GM18907 (cell line): ENCODE results near the gene RCC1.
"Not testable (repeated sequence)": the region's sequence is repeated elsewhere in the genome, so short reads cannot be mapped to it uniquely, and the experiment has no call there.

Source experiments
- ATAC-seq: cut with Tn5 transposase; IDR thresholded peaks from one replicate; pipeline ENCODE4 v1.9.1; 2021; ENCODE audit warnings: mild to moderate bottlenecking, moderate library complexity; ENCODE audit not compliant: unreplicated experiment

The RCC1 gene, protein sequence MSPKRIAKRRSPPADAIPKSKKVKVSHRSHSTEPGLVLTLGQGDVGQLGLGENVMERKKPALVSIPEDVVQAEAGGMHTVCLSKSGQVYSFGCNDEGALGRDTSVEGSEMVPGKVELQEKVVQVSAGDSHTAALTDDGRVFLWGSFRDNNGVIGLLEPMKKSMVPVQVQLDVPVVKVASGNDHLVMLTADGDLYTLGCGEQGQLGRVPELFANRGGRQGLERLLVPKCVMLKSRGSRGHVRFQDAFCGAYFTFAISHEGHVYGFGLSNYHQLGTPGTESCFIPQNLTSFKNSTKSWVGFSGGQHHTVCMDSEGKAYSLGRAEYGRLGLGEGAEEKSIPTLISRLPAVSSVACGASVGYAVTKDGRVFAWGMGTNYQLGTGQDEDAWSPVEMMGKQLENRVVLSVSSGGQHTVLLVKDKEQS

DNA sequence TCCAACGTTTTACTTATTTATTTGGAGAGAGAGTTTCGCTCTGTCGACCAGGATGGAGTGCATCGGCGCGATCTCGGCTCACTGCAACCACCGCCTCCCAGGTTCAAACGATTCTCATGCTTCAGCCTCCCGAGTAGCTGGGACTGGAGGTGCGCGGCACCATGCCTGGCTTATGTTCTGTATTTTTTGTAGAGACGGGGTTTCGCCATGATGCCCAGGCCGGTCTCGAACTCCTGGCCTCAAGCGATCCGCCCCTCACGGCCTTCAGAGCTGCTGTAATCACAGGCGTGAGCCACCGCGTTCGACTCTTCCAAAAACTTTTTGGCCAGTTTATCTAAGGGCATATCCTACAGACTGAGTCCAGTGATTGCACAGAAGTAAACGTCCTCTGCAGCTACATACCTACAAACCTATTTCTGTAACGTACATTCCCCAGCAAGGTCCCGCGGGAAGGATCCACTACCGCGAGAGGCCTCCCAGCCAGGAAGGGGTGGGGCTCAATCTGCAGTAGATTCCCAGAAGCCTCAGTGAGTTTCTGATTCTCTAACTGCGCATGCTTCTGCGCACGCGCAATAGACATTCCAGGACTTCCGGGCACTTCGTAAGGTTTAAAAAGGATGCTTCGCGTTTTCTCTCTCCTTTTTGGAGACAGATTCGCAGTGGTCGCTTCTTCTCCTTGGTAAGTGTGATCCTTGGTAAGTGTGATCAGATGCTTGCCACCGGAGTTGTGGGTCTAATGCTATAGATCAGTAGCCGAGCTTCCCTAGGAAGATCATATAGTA lies at the start of gene RCC1:
TSS of gene RCC1 (plus strand) at position 638 of the 782 bp plus-strand sequence. CDS start 23,824 bp downstream, outside the sequence.
- peak; percentile 81 for ATAC-seq

DNA sequence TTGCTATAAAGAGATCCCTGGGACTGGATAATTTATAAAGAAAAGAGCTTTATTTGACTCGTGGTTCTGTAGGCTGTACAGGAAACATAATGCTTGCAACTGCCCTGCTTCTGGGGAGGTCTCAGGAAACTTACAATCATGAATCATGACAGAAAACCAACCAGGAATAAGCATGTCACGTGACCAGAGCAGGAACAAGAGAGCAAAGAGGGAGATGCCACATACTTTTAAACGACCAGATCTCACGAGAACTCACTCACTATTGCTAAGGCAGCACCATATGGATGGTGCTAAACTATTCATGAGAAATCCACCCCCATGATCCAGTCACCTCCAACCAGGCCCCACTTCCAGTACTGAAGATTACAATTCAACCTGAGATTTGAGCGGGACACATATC lies 49.8 kb upstream of the RCC1 start:
- ATAC-seq, result no peak

DNA sequence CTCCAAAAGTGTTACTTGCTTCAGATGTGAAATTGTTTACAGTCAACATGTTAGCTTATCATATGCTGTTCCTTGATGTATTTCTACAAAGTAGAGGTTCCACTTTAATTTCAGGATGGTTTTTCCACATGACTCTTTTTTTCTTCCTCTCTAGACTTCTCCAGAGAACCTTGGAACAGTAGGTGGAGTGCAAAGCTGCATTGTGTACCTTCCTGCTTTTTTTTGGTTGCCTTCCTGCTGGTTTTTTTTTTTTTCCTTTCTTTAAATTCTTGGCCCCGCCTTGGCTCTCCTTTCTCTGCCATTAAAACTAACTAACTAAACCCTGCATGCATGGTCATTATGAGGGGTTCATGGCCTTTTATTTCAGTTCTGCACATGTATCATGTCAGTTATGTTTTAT lies 48.2 kb upstream of the RCC1 start:
- ATAC-seq, result no peak

DNA sequence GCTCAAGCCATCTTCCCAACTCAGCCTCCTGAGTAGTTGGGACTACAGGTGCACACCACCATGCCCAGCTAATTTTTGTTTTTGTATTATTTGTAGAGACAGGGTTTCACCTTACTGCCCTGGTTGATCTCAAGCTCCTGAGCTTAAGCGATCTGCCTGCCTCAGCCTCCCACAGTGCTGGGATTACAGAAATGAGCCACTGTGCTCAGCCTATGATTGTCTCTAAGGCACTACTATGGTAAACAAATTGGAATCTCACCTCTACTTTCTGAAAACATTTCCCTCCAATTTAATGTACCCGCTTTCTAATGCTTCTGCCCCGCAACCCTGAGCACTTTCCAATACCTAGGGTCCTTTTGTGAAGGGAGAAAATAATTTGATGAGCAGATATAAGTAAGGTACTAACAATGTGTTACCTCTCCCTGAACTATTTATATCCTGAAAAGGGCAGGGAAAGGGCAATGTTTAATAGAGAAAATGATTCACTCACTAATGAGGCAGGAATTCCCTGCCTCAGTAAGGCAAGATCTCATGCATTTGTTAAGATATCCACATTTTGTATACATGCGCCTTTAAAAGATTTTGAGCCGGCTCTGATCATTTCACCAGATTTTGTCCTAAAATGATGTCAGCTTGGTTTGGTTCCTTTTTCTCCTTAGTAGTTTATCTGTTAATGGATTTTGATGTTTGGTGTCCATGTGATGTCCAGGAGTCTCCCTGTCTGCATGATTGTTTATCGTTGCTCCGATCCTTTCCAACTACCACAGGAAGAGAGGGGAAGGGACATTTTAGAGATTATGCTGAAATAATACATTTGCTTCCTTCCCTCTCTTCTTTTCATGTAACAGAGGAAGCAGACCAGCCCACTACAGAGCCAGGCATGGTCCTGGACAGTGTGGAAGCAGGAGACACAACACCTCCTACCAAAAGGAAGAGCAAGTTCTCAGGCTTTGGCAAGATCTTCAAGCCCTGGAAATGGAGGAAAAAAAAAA lies 47.3 kb upstream of the RCC1 start:
- no peak for ATAC-seq

DNA sequence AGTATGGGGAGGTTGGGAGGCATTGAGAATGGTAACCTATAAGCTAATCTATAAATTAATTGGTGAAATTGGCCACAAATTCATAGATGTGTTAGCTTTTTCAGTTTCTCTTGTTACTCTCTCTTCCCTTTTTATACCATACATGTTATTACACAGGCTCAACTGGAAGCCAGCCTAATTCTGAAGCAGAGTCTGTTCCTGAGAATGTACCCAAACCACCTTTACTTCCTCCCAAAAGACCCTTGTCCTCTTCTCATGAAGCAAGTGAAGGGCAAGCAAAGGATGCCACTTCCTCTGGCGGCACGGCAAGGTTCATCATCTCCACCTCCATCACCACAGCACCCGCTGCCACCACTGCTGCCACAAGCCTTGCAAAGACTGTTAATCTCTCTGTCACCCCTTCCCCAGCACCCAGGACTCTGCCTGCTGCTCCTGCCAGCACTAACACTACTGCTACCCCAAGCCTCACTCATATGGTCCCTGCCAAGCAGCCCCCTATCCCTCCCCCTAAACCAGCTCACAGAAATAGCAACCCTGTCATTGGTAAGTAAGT lies 39.5 kb upstream of the RCC1 start:
- ATAC-seq, result no peak

DNA sequence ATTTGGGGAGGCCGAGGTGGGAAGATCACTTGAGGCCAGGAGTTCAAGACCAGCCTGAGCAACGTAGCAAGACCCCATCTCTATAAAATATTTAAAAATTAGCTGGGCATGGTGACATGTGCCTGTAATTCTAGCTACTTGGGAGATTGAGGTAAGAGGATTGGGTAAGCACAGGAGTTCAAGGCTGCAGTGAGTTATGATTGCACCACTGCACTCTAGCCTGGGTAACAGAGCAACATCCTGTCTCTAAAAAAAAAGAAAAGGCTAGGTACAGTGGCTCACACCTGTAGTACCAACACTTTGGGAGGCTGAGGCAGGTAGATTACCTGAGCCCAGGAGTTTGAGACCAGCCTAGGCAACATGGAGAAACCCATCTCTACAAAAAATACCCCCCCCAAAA lies 35.7 kb upstream of the RCC1 start:
- ATAC-seq, result no peak

DNA sequence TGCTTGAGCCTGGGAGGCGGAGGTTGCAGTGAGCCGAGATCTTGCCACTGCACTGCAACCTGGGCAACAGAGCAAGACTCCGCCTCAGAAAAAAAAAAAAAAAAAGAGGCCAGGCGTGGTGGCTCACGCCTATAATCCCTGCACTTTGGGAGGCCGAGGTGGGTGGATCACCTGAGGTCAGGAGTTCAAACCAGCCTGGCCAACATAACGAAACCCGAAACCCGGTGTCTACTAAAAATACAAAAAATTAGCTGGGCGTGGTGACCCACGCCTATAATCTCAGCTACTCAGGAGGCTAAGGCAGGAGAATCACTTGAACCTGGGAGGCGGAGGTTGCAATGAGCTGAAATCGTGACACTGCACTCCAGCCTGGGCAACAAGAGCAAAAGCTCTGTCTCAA lies 26.3 kb upstream of the RCC1 start:
- not testable (repeated sequence) for ATAC-seq

DNA sequence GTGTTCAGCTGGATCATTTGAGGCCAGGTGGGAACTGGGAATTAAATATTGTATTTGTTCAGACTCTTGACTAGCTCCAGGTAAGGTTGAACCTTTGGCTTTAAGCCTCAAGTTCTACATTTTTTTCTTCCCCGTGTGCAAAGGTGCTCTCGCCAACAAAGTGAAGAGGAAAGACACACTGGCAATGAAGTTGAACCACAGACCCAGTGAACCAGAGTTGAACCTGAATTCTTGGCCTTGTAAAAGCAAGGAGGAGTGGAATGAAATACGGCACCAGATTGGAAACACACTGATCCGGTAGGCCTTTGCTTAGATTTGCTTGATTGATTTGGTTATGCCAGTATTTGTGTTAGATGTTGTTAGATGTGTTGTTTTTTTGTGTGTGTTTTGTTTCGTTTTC lies 25.5 kb upstream of the RCC1 start:
- ATAC-seq, result no peak

DNA sequence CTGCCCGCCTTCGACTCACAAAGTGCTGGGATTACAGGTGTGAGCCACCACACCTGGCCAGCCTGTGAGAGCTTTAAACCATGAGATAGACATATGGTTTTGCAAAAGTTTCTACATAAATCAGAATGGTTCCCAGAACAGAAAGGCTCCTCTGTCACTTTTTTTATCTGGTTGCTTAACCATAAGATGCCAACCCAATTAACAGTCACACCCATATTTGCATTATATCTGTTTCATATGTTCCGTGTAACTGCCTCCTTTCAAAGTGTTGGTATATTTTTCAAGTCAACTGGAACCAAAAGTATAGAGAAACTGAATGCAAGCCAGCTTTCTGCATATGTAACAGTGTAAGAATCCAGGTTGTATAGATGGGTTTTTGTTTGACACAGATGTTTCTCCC lies 23.7 kb upstream of the RCC1 start:
- no peak for ATAC-seq

DNA sequence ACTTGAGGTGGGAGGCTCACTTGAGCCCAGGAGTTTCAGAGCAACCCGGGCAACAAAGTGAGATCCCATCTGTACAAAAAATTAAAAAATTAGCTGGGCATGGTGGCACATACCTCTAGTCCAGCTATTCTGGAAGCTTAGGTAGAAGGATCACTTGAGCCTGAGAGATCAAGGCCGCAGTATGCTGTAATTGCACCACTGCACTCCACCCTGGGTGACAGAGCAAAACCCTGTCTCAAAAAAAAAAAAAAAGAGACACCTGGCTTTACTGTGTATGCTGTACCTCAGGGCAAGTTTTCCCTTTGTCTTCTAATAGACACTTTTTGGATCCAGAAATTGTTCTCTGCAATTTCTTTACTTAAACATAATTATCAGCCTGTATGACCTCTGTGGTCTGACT lies 23.1 kb upstream of the RCC1 start:
- ATAC-seq, result no peak

DNA sequence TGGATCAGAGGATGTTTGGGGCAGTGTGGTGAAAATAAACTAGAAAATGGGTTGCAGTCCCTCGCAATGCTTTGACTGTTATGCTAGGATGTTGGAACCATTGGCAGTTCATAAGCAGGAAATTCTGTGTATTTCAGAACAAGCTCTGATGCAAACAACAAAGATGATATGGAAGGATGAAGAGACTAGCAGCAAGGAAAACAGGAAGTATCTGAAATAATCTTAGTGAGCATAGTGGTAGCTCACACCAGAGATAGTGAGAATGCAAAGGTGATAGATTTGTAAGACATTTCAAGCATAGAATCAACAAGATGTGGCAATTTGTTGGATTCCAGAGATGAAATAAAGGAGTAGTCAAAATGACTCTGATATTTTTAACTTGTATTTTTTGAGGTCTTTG lies 11.1 kb upstream of the RCC1 start:
- ATAC-seq, result no peak

DNA sequence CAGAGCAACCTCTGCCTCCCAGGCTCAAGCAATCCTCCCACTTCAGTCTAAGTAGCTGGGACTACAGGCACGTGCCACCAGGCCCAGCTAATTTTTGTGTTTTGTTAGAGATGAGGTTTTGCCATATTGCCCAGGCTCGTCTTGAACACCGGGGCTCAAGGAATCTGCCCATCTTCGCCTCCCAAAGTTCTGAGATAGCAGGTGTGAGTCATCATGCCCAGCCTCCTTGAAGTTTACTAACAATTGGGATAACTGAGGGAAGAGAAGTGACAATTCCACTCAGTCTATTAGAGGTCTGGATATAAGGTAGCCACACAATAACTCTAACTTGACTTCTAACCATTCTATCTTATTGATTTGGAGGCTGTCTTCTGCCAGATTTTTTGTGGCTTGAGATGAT lies 6.3 kb upstream of the RCC1 start:
- ATAC-seq, result no peak

DNA sequence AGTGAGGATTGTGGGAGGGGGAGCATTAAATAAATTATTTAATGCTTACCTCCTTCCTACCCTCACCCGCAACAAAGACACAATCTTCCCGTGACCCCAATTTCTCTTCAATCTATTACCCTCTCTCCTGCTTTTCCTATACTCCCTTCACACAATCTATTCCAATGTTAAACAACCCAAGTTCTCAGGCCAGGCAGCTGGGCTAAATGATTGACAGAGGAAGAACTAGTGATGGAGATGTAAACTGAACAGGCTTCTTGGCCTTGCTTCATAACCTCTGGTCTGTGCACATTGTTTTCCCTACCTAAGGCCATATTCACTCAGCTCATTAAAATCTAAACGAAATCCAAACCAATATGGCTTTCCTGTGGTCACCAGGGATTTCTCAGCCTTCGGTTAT lies 3.9 kb upstream of the RCC1 start:
- no peak for ATAC-seq

DNA sequence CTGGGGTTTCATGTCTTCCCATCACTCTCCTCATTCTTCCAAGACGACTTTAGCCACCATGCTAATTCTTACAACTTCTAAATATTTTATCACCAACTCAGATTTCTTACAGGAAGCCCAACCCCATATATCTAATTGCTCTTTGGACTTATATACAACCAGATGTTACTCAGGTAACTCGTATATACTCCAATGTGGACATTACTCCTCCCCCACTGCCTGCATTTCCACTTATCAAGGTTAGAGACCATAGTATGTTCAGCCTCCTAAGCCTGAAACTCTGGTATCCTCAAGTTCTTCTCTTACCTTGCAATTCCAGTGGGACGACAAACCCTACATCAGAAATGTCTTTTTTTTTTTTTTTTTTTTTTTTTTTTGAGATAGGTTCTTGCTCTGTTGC lies 2.7 kb upstream of the RCC1 start:
- ATAC-seq, result no peak

DNA sequence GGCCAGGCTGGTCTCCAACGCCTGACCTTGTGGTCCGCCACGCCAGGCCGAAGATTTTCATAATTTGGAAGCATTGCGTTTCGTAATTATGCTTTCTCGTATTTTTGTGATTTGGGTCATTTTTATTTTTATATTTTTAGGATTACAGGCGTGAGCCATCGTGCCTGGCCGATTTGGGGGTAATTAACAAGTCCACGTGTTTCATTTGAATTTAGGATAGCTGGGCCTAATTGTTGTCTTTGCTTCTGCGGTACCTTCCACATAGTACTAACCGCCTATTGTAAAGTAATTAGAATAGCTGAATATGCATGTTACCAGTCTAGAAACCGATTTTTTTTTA lies 1.0 kb downstream of the RCC1 start:
- no peak for ATAC-seq

DNA sequence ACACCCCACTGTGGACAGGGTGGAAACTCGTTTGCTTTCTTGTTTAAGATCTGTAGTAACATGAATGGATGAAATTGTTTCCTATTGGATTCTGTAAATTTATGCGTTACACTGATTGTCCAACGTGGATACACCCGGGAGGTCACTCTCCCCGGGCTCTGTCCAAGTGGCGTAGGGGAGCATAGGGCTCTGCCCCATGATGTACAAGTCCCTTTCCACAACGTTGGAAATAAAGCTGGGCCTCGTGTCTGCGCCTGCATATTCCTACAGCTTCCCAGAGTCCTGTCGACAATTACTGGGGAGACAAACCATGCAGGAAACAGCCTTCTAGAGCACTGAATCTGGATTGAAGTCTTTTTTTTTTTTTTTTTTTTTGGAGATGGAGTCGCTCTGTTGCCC lies 1.4 kb downstream of the RCC1 start:
- ATAC-seq, result no peak

DNA sequence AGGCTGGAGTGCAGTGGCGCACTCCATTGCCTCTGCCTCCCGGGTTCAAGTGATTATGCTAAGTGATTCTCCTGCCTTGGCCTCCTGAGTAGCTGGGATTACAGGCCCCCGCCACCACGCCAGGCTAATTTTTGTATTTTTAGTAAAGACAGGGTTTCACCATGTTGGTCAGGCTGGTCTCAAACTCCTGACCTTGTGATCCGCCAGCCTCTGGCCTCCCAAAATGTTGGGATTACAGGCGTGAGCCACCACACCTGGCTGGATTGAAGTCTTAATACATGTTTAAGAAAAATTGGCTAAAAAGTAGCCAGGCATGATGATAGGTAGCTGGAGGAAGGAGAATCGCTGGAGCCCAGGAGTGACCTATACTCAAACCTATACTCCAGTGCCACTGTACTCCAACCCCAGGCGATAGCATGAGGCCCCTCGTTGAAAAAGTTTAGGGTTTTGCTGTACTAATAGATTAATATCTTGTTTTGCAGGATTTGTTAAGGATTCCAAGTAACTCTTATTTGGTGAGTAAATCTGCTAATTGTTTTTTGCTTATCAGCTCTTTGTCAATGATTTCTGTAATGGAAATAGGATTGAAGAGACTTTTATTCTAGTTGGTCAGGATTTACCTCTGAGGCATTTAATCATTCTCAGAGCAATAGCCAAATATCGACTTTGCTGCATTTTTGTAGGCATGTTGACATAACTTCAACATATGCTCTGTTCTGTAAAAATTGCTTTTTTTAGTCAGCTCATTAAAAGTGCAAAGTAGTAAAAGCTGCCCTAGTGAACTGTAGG lies 2.0 kb downstream of the RCC1 start:
- no peak for ATAC-seq

DNA sequence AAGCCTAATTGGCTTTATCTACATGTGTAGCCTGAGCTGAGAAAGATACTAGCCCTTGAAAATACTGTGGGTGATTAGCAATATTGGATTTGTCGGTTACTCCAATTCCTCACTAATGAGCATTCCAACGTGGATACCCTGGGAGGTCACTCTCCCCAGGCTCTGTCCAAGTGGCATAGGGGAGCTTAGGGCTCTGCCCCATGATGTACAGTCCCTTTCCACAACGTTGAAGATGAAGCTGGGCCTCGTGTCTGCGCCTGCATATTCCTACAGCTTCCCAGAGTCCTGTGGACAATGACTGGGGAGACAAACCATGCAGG lies 2.6 kb downstream of the RCC1 start:
- no peak for ATAC-seq

DNA sequence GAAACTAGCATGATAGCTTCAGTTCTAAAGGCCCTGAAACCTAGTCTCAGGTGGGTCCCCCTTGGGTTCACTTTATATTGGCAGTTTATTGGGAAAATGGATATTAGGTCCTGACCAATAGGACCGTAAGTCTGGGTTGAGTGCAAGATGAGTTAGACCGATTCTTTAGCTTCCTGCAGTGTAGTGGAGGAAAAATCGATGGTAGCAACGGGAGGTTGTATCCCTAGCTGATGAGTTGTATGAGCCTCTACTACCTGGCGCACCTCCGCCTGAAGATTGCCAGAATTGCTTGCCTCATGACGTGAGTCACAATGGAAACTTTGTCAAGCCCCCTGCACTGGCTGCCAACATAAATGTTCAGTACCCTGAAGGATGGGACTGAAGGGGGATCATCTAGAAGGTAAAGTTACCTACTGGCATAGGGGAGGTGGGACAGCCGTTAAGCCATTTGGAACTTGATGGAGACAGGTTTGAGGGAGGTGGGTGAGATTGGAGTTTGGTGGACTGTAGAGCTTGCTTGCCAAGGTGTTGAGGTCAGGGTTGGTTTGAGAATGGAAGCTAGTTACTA lies 3.9 kb downstream of the RCC1 start:
- ATAC-seq, result no peak
